Thyroid gland (tissue), 4 donors: ENCODE measurements around the gene CA10. TPM values are rescaled to one million over a fixed set of nuclear protein-coding genes. Genes with fewer than 3 reads are reported as not detected.

Experiments used
- DNase-seq, 2 donors: peaks; one replicate each; pipeline ENCODE4 v3.0.0-alpha.2; 2019
- H3K27ac ChIP-seq, 3 donors: fragments of 200-600 bp; sonication (generic); 1 replicate in 2 of 3; 2 replicates in 1 of 3; pipeline ENCODE4 v1.5.1; 2016 to 2019; ENCODE audit warnings: mild to moderate bottlenecking in 1 of 3, moderate library complexity in 1 of 3
- H3K27me3 ChIP-seq: fragments of 200-600 bp; sonication (generic); one replicate; pipeline ENCODE4 v1.5.1; 2019
- H3K36me3 ChIP-seq, 2 donors: fragments of 200-600 bp; sonication (generic); one replicate each; pipeline ENCODE4 v1.5.1; 2016 to 2019
- H3K4me1 ChIP-seq, 2 donors: fragments of 200-600 bp; sonication (generic); one replicate each; pipeline ENCODE4 v1.5.1; 2017 to 2019
- H3K4me3 ChIP-seq, 3 donors: fragments of 200-600 bp; sonication (generic); replicated peaks in 1 of 3; 1 replicate in 2 of 3; 2 replicates in 1 of 3; pipeline ENCODE4 v1.5.1; 2016; ENCODE audit warnings: mild to moderate bottlenecking in 1 of 3
- H3K9me3 ChIP-seq: fragments of 200-600 bp; sonication (generic); one replicate; pipeline ENCODE4 v1.5.1; 2017
- CTCF ChIP-seq, 6 experiments: fragments of 200-600 bp in 3 of 6; fragments of 450-650 bp in 3 of 6; sonication (generic) in 3 of 6; IDR thresholded peaks; one replicate each; pipeline ENCODE4 v1.5.1; 2016 to 2019; ENCODE audit warnings: antibody characterized with exemption in 6 of 6, mild to moderate bottlenecking in 2 of 6, inconsistent platforms in 1 of 6, moderate library complexity in 1 of 6
- POLR2A ChIP-seq, 2 donors: fragments of 450-650 bp; IDR thresholded peaks; one replicate each; pipeline ENCODE4 v1.6.1; 2017; ENCODE audit warnings: antibody characterized with exemption in 2 of 2, mild to moderate bottlenecking in 2 of 2, moderate library complexity in 1 of 2
- WGBS, 2 donors: methylation state at CpG; one replicate each; pipeline ENCODE4 v1.1.5; 2017; 5-methylcytosine and 5-hydroxymethylcytosine counted together
- intact Hi-C: fragments of 100-400 bp; cut with DNase I; formaldehyde crosslinking; loops from one replicate; pipeline ENCODE4 v1.15.1; 2023
- total RNA-seq, 4 donors: library from RNA; depleted of rRNA; stranded (reverse); fragments of >200 nt; gene quantifications; one replicate each; pipeline ENCODE4 v1.2.3, GENCODE V29; 2016

CA10 gene
- total RNA-seq, 4 donors from 2014 or later: not detected

- no peak overlapping the region for H3K27ac ChIP-seq
- TF ChIP-seq POLR2A (IDR thresholded peaks at IDR 0.05): no peak
- TF ChIP-seq CTCF (IDR thresholded peaks at IDR 0.05): no peak
- H3K4me3 ChIP-seq: no peak overlapping the region
- no peaks in the 10 kb centered on the region for H3K9me3 ChIP-seq
- H3K4me1 ChIP-seq: no peaks in the 10 kb centered on the region
- no peak for DNase-seq
- WGBS, 2 donors: 85 to 90% methylated on average over 4 of the region's 4 CpGs
- intact Hi-C loops: no loop called here
- H3K27me3 ChIP-seq: no peaks in the 10 kb centered on the region
- no peaks in the 10 kb centered on the region for H3K36me3 ChIP-seq
Measured at GRCh38 chr17:51743477-51743876, 415.0 kb downstream of the CA10 start.

GRCh38 chr17:51742571-51742970 lies 415.9 kb downstream of the CA10 start:
- no peaks in the 10 kb centered on the region for H3K27me3 ChIP-seq
- TF ChIP-seq CTCF (IDR thresholded peaks at IDR 0.05): no peak
- TF ChIP-seq POLR2A (IDR thresholded peaks at IDR 0.05): no peak
- H3K36me3 ChIP-seq: no peaks in the 10 kb centered on the region
- H3K27ac ChIP-seq: no peak overlapping the region
- no peak for DNase-seq
- intact Hi-C loops: no loop called here
- no peaks in the 10 kb centered on the region for H3K9me3 ChIP-seq
- no peaks in the 10 kb centered on the region for H3K4me1 ChIP-seq
- no peak overlapping the region for H3K4me3 ChIP-seq

DNA sequence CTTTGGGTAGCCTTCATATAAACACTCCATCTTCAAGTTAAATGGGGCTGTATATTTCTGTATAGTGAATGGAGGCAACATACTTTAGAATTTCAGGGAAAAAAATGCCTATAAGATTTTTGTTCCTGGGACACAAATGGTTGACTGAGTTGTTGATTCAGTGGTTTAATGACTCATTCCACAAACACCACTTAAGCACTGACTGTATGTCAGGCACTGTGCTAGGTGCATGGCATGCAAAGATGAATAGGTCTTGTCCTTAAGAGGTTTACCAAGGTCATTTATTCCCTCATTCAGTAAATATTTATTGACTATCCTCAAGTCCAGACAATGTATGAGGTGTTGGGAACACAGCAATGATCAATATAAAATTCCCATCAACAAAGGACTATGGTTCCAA lies 417.1 kb downstream of the CA10 start:
- H3K27ac ChIP-seq: no peak overlapping the region
- H3K4me1 ChIP-seq: no peaks in the 10 kb centered on the region
- TF ChIP-seq POLR2A (IDR thresholded peaks at IDR 0.05) (no peak), CTCF (IDR thresholded peaks at IDR 0.05) (no peak)
- no peak for DNase-seq
- intact Hi-C loops: no loop called here
- no peaks in the 10 kb centered on the region for H3K9me3 ChIP-seq
- H3K36me3 ChIP-seq: no peaks in the 10 kb centered on the region
- no peaks in the 10 kb centered on the region for H3K27me3 ChIP-seq
- no peak overlapping the region for H3K4me3 ChIP-seq

DNA sequence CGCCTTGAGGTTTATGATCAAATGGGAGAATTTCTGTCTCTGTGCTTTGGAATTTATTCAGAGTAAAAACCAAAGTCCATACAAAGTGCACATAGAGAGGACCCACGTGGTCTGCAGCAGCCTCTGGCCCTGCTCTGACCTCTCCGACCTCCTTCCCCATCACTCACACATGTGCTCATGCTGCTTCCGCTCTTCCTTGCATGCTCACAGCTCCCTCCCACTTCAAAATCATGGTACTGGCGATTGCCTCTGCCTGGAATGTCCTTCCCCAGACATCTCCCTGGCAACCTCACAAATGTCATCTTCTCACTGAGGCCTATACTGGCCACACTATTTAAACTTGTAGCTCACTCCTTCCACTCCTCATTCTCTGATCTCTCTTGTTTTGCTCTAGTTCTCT lies 418.0 kb downstream of the CA10 start:
- Histone ChIP-seq H3K9me3 (no peaks in the 10 kb centered on the region), H3K4me3 (no peak overlapping the region), H3K4me1 (no peaks in the 10 kb centered on the region), H3K27ac (no peak overlapping the region), H3K27me3 (no peaks in the 10 kb centered on the region), H3K36me3 (no peaks in the 10 kb centered on the region)
- intact Hi-C loops: no loop called here
- DNase-seq: no peak
- TF ChIP-seq CTCF (IDR thresholded peaks at IDR 0.05) (no peak), POLR2A (IDR thresholded peaks at IDR 0.05) (no peak)
- WGBS, 2 donors: 79 to 85% methylated on average over 5 of the region's 5 CpGs

GRCh38 chr17:51739245-51739886 lies 419.1 kb downstream of the CA10 start:
- WGBS, 2 donors: 79 to 84% methylated on average over 6 of the region's 6 CpGs
- intact Hi-C loops: no loop called here
- H3K36me3 ChIP-seq: no peaks in the 10 kb centered on the region

More at GRCh38 chr17:51739245-51739886, 419.1 kb downstream of the CA10 start:
- H3K4me3 ChIP-seq: no peak overlapping the region
- TF ChIP-seq CTCF (IDR thresholded peaks at IDR 0.05) (no peak), POLR2A (IDR thresholded peaks at IDR 0.05) (no peak)
- H3K27me3 ChIP-seq: no peaks in the 10 kb centered on the region
- DNase-seq: no peak
- no peak overlapping the region for H3K27ac ChIP-seq
- no peaks in the 10 kb centered on the region for H3K4me1 ChIP-seq
- H3K9me3 ChIP-seq: no peaks in the 10 kb centered on the region
